Measurements from ENCODE around the gene GRIK3. TPM values are rescaled to one million over a fixed set of nuclear protein-coding genes. Genes with fewer than 3 reads are reported as not detected.

The GRIK3 gene
- total and polyA plus RNA-seq, 3 experiments from 2014 or later, result not detected

GRCh38 chr1:37041483-37041882 lies 7.2 kb upstream of the GRIK3 start:
- peaks cover 0 to 2% (median 0%) of the 10 kb centered on the region in 5 donors for H3K9me3 Mint-ChIP-seq
- H3K27me3 Mint-ChIP-seq, result peaks cover 22 to 80% of the 10 kb centered on the region in 2 donors
- H3K36me3 Mint-ChIP-seq, result peaks cover 0 to 2% (median 0%) of the 10 kb centered on the region in 3 donors

GRCh38 chr1:37040773-37041172 lies 6.5 kb upstream of the GRIK3 start:
- ChIA-PET POLR2A (no interaction called here), CTCF (no interaction called here)
- DNase-seq, result no peak
- Histone ChIP-seq H3K27ac (ENCODE audit: low read depth, low read length) (no peak overlapping the region), H3K36me3 (ENCODE audit: insufficient read depth, low read length) (no peaks in the 10 kb centered on the region), H3K4me1 (ENCODE audit: insufficient read depth, low read length) (no peaks in the 10 kb centered on the region), H3K4me3 (ENCODE audit: low read length) (no peak overlapping the region), H3K27me3 (ENCODE audit: insufficient read depth, low read length, poor library complexity, severe bottlenecking) (no peaks in the 10 kb centered on the region), H3K9me3 (ENCODE audit: low read length) (no peaks in the 10 kb centered on the region)
- no peak overlapping the region for H3K4me3 Mint-ChIP-seq
- peaks cover 0 to 6% (median 0%) of the 10 kb centered on the region in 3 donors for H3K4me1 Mint-ChIP-seq
- H3K27me3 Mint-ChIP-seq, result peaks cover 22 to 80% of the 10 kb centered on the region in 2 donors
- H3K36me3 Mint-ChIP-seq, result peaks cover 0 to 2% (median 0%) of the 10 kb centered on the region in 3 donors
- peaks cover 0 to 2% (median 0%) of the 10 kb centered on the region in 5 donors for H3K9me3 Mint-ChIP-seq
- no peak overlapping the region for H3K27ac Mint-ChIP-seq

More at GRCh38 chr1:37041483-37041882, 7.2 kb upstream of the GRIK3 start:
- Histone ChIP-seq H3K36me3 (ENCODE audit: insufficient read depth, low read length) (no peaks in the 10 kb centered on the region), H3K27me3 (ENCODE audit: insufficient read depth, low read length, poor library complexity, severe bottlenecking) (no peaks in the 10 kb centered on the region), H3K4me3 (ENCODE audit: low read length) (no peak overlapping the region), H3K4me1 (ENCODE audit: insufficient read depth, low read length) (no peaks in the 10 kb centered on the region), H3K9me3 (ENCODE audit: low read length) (no peaks in the 10 kb centered on the region), H3K27ac (ENCODE audit: low read depth, low read length) (no peak overlapping the region)
- Mint-ChIP-seq H3K4me1 (no peaks in the 10 kb centered on the region), H3K4me3 (no peak overlapping the region), H3K27ac (no peak overlapping the region)
- POLR2A ChIA-PET, result no interaction called here
- no peak for DNase-seq
- CTCF ChIA-PET, result no interaction called here

DNA sequence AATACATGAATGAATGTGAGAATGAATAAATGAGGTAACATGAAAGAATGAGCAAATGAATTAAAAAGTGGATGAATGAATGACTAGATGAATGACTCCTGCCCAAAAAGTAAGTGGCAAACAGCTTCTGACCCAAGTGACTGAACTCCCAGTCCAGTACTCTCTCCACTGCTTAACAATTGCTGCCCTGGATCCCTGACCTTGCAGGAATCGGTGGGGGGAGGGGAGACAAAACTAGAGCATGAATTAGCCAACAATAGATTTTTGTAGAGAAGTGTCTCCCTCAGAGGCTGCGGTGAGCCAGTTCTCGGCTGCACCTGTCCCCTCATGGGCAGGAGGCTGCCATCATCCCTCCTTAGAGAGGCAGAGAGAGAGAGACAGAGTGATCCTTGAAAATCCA lies 5.9 kb upstream of the GRIK3 start:
- peaks cover 0 to 2% (median 0%) of the 10 kb centered on the region in 5 donors for H3K9me3 Mint-ChIP-seq
- no peak overlapping the region for H3K27ac Mint-ChIP-seq
- H3K27ac ChIP-seq (ENCODE audit: low read depth, low read length), result no peak overlapping the region
- ChIA-PET CTCF (no interaction called here), POLR2A (no interaction called here)
- H3K36me3 Mint-ChIP-seq, result peaks cover 0 to 2% (median 0%) of the 10 kb centered on the region in 3 donors
- no peak overlapping the region for H3K4me3 ChIP-seq (ENCODE audit: low read length)
- H3K27me3 Mint-ChIP-seq, result peaks cover 26 to 83% of the 10 kb centered on the region in 2 donors
- H3K36me3 ChIP-seq (ENCODE audit: insufficient read depth, low read length), result no peaks in the 10 kb centered on the region
- H3K4me1 ChIP-seq (ENCODE audit: insufficient read depth, low read length), result no peaks in the 10 kb centered on the region
- DNase-seq, result no peak
- no peak overlapping the region for H3K4me3 Mint-ChIP-seq
- no peaks in the 10 kb centered on the region for H3K9me3 ChIP-seq (ENCODE audit: low read length)
- peaks cover 0 to 11% (median 0%) of the 10 kb centered on the region in 3 donors for H3K4me1 Mint-ChIP-seq
- H3K27me3 ChIP-seq (ENCODE audit: insufficient read depth, low read length, poor library complexity, severe bottlenecking), result no peaks in the 10 kb centered on the region

GRCh38 chr1:37038227-37039093 lies 4.1 kb upstream of the GRIK3 start:
- peaks cover 0 to 13% (median 0%) of the 10 kb centered on the region in 3 donors for H3K4me1 Mint-ChIP-seq
- ChIA-PET CTCF (no interaction called here), POLR2A (no interaction called here)
- no peak overlapping the region for H3K4me3 Mint-ChIP-seq
- peaks cover 0 to 2% (median 0%) of the 10 kb centered on the region in 3 donors for H3K36me3 Mint-ChIP-seq
- no peak overlapping the region for H3K27ac Mint-ChIP-seq
- Histone ChIP-seq H3K36me3 (ENCODE audit: insufficient read depth, low read length) (no peaks in the 10 kb centered on the region), H3K27ac (ENCODE audit: low read depth, low read length) (no peak overlapping the region), H3K4me3 (ENCODE audit: low read length) (no peak overlapping the region), H3K27me3 (ENCODE audit: insufficient read depth, low read length, poor library complexity, severe bottlenecking) (no peaks in the 10 kb centered on the region), H3K4me1 (ENCODE audit: insufficient read depth, low read length) (no peaks in the 10 kb centered on the region), H3K9me3 (ENCODE audit: low read length) (no peaks in the 10 kb centered on the region)
- H3K27me3 Mint-ChIP-seq, result peaks cover 24 to 77% of the 10 kb centered on the region in 2 donors
- H3K9me3 Mint-ChIP-seq, result peaks cover 0 to 2% (median 0%) of the 10 kb centered on the region in 5 donors
- DNase-seq, result no peak

GRCh38 chr1:37037690-37038089 lies 3.4 kb upstream of the GRIK3 start:
- no peak for DNase-seq
- Histone ChIP-seq H3K4me1 (ENCODE audit: insufficient read depth, low read length) (no peaks in the 10 kb centered on the region), H3K4me3 (ENCODE audit: low read length) (no peak overlapping the region), H3K27me3 (ENCODE audit: insufficient read depth, low read length, poor library complexity, severe bottlenecking) (peaks cover under 1% of the 10 kb centered on the region), H3K36me3 (ENCODE audit: insufficient read depth, low read length) (no peaks in the 10 kb centered on the region), H3K9me3 (ENCODE audit: low read length) (no peaks in the 10 kb centered on the region), H3K27ac (ENCODE audit: low read depth, low read length) (no peak overlapping the region)
- CTCF ChIA-PET, result no interaction called here
- H3K27me3 Mint-ChIP-seq, result peaks cover 22 to 70% of the 10 kb centered on the region in 2 donors
- peaks cover 0 to 2% (median 0%) of the 10 kb centered on the region in 3 donors for H3K36me3 Mint-ChIP-seq
- H3K4me3 Mint-ChIP-seq, result no peak overlapping the region
- H3K27ac Mint-ChIP-seq, result no peak overlapping the region
- H3K9me3 Mint-ChIP-seq, result peaks cover 0 to 2% (median 0%) of the 10 kb centered on the region in 5 donors
- H3K4me1 Mint-ChIP-seq, result peaks cover 0 to 13% (median 0%) of the 10 kb centered on the region in 3 donors
- POLR2A ChIA-PET, result no interaction called here

DNA sequence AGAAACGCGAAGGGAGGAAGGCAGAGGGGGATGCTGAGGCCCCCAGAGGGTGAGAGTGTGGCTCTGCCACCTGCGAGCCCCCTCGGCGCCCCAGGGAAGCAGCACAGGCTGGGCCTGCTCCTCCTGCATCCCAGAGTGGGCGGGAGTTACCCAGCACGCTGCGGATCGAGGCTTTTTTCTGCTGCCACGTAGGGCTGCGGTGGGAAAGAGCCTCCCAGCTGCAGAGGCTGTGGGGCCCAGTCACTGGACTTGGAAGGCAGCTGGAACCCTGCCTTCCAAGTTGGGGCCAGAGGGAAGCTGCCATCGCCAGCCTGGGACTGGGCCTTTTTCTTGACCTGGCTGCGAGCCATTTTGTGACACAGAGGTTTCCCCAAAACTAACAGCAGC lies 2.3 kb upstream of the GRIK3 start:
- peak overlapping the region in 1 of 7 donors; percentile 54 for H3K4me3 Mint-ChIP-seq
- no peak overlapping the region for H3K4me3 ChIP-seq (ENCODE audit: low read length)
- CTCF ChIA-PET, result no interaction called here
- H3K4me1 Mint-ChIP-seq, result peaks cover 0 to 13% (median 0%) of the 10 kb centered on the region in 3 donors
- peaks cover 0 to 2% (median 0%) of the 10 kb centered on the region in 5 donors for H3K9me3 Mint-ChIP-seq
- no peaks in the 10 kb centered on the region for H3K36me3 ChIP-seq (ENCODE audit: insufficient read depth, low read length)
- peaks cover 0 to 2% (median 0%) of the 10 kb centered on the region in 3 donors for H3K36me3 Mint-ChIP-seq
- no peaks in the 10 kb centered on the region for H3K4me1 ChIP-seq (ENCODE audit: insufficient read depth, low read length)
- no peak for DNase-seq
- no peak overlapping the region for H3K27ac ChIP-seq (ENCODE audit: low read depth, low read length)
- H3K27me3 Mint-ChIP-seq, result peaks cover 27 to 68% of the 10 kb centered on the region in 2 donors
- POLR2A ChIA-PET, result no interaction called here
- H3K27me3 ChIP-seq (ENCODE audit: insufficient read depth, low read length, poor library complexity, severe bottlenecking), result peaks cover 6% of the 10 kb centered on the region
- no peak overlapping the region for H3K27ac Mint-ChIP-seq
- H3K9me3 ChIP-seq (ENCODE audit: low read length), result no peaks in the 10 kb centered on the region

- Mint-ChIP-seq H3K27me3 (peaks cover 28 to 66% of the 10 kb centered on the region in 2 donors), H3K4me1 (peaks cover 0 to 13% (median 0%) of the 10 kb centered on the region in 3 donors), H3K4me3 (no peak overlapping the region), H3K27ac (no peak overlapping the region), H3K36me3 (peaks cover 0 to 2% (median 0%) of the 10 kb centered on the region in 3 donors), H3K9me3 (peaks cover 0 to 2% (median 0%) of the 10 kb centered on the region in 5 donors)
- H3K9me3 ChIP-seq (ENCODE audit: low read length), result no peaks in the 10 kb centered on the region
- CTCF ChIA-PET, result no interaction called here
- DNase-seq, result no peak
- no peaks in the 10 kb centered on the region for H3K4me1 ChIP-seq (ENCODE audit: insufficient read depth, low read length)
- no peak overlapping the region for H3K4me3 ChIP-seq (ENCODE audit: low read length)
- no peaks in the 10 kb centered on the region for H3K36me3 ChIP-seq (ENCODE audit: insufficient read depth, low read length)
- peaks cover 9% of the 10 kb centered on the region for H3K27me3 ChIP-seq (ENCODE audit: insufficient read depth, low read length, poor library complexity, severe bottlenecking)
- H3K27ac ChIP-seq (ENCODE audit: low read depth, low read length), result no peak overlapping the region
- POLR2A ChIA-PET, result no interaction called here
Measured at GRCh38 chr1:37035796-37036666, 1.7 kb upstream of the GRIK3 start.
